Nephron progenitor cell (in vitro differentiated cells): ENCODE data around the gene ATP1A4.

Source experiments
- DNase-seq: peaks from one replicate; pipeline ENCODE4 v3.0.0; 2021
- H3K27ac Mint-ChIP-seq: 2 replicates; pipeline ENCODE4 v1.8.0; 2021; ENCODE audit warnings: mild to moderate bottlenecking, moderate library complexity, mixed read lengths
- H3K27me3 Mint-ChIP-seq: 2 replicates; pipeline ENCODE4 v1.8.0; 2021; ENCODE audit warnings: mild to moderate bottlenecking, low read depth, mixed read lengths; ENCODE audit not compliant: poor library complexity
- H3K36me3 Mint-ChIP-seq: 2 replicates; pipeline ENCODE4 v1.8.0; 2021; ENCODE audit warnings: low read depth, mixed read lengths
- H3K4me1 Mint-ChIP-seq: 2 replicates; pipeline ENCODE4 v1.8.0; 2021; ENCODE audit warnings: mixed read lengths
- H3K4me3 Mint-ChIP-seq: 2 replicates; pipeline ENCODE4 v1.8.0; 2021; ENCODE audit warnings: mild to moderate bottlenecking, moderate library complexity, mixed read lengths
- H3K9me3 Mint-ChIP-seq: 2 replicates; pipeline ENCODE4 v1.8.0; 2021; ENCODE audit warnings: mild to moderate bottlenecking, moderate library complexity, mixed read lengths
- CTCF ChIP-seq: fragments of 200-600 bp; sonication (generic); IDR thresholded peaks from 2 replicates; pipeline ENCODE4 v1.5.0; 2021; ENCODE audit warnings: antibody characterized with exemption

Gene ATP1A4

GRCh38 chr1:160149716-160150115 is 1.7 kb upstream of the ATP1A4 start:
- no peak for DNase-seq
- no peak for TF ChIP-seq CTCF
- Mint-ChIP-seq H3K27me3 (peaks cover 14% of the 10 kb centered on the region), H3K4me1 (peaks cover 15% of the 10 kb centered on the region), H3K9me3 (no peaks in the 10 kb centered on the region), H3K4me3 (no peak overlapping the region), H3K36me3 (no peaks in the 10 kb centered on the region), H3K27ac (no peak overlapping the region)

GRCh38 chr1:160154790-160155189 is 3.4 kb downstream of the ATP1A4 start:
- no peak overlapping the region for H3K4me3 Mint-ChIP-seq
- no peaks in the 10 kb centered on the region for H3K4me1 Mint-ChIP-seq
- no peak for DNase-seq
- no peaks in the 10 kb centered on the region for H3K9me3 Mint-ChIP-seq
- no peak for TF ChIP-seq CTCF
- no peak overlapping the region for H3K27ac Mint-ChIP-seq
- H3K27me3 Mint-ChIP-seq, result peaks cover 25% of the 10 kb centered on the region
- H3K36me3 Mint-ChIP-seq, result no peaks in the 10 kb centered on the region

GRCh38 chr1:160156361-160156760 is 5.0 kb downstream of the ATP1A4 start:
- H3K36me3 Mint-ChIP-seq, result no peaks in the 10 kb centered on the region
- no peak for TF ChIP-seq CTCF
- H3K27me3 Mint-ChIP-seq, result peaks cover 17% of the 10 kb centered on the region
- H3K9me3 Mint-ChIP-seq, result no peaks in the 10 kb centered on the region
- no peak overlapping the region for H3K4me3 Mint-ChIP-seq
- H3K27ac Mint-ChIP-seq, result no peak overlapping the region
- H3K4me1 Mint-ChIP-seq, result no peaks in the 10 kb centered on the region
- no peak for DNase-seq

GRCh38 chr1:160157174-160157573 is 5.8 kb downstream of the ATP1A4 start:
- TF ChIP-seq CTCF, result no peak
- H3K36me3 Mint-ChIP-seq, result no peaks in the 10 kb centered on the region
- no peak overlapping the region for H3K27ac Mint-ChIP-seq
- no peak for DNase-seq
- H3K9me3 Mint-ChIP-seq, result no peaks in the 10 kb centered on the region
- no peak overlapping the region for H3K4me3 Mint-ChIP-seq
- peaks cover 14% of the 10 kb centered on the region for H3K27me3 Mint-ChIP-seq
- H3K4me1 Mint-ChIP-seq, result no peaks in the 10 kb centered on the region

- Mint-ChIP-seq H3K27ac (no peak overlapping the region), H3K36me3 (no peaks in the 10 kb centered on the region), H3K4me1 (no peaks in the 10 kb centered on the region), H3K9me3 (no peaks in the 10 kb centered on the region), H3K4me3 (no peak overlapping the region), H3K27me3 (peaks cover 14% of the 10 kb centered on the region)
- no peak for DNase-seq
- TF ChIP-seq CTCF, result no peak
Observed at GRCh38 chr1:160158031-160158430, 6.6 kb downstream of the ATP1A4 start.

GRCh38 chr1:160158534-160158933 is 7.1 kb downstream of the ATP1A4 start:
- no peak overlapping the region for H3K4me3 Mint-ChIP-seq
- H3K27ac Mint-ChIP-seq, result no peak overlapping the region
- no peaks in the 10 kb centered on the region for H3K4me1 Mint-ChIP-seq
- peaks cover 14% of the 10 kb centered on the region for H3K27me3 Mint-ChIP-seq
- no peak for DNase-seq
- H3K36me3 Mint-ChIP-seq, result no peaks in the 10 kb centered on the region
- TF ChIP-seq CTCF, result no peak
- H3K9me3 Mint-ChIP-seq, result no peaks in the 10 kb centered on the region
